Measurements from ENCODE around the gene KRTAP5-3.

DNA sequence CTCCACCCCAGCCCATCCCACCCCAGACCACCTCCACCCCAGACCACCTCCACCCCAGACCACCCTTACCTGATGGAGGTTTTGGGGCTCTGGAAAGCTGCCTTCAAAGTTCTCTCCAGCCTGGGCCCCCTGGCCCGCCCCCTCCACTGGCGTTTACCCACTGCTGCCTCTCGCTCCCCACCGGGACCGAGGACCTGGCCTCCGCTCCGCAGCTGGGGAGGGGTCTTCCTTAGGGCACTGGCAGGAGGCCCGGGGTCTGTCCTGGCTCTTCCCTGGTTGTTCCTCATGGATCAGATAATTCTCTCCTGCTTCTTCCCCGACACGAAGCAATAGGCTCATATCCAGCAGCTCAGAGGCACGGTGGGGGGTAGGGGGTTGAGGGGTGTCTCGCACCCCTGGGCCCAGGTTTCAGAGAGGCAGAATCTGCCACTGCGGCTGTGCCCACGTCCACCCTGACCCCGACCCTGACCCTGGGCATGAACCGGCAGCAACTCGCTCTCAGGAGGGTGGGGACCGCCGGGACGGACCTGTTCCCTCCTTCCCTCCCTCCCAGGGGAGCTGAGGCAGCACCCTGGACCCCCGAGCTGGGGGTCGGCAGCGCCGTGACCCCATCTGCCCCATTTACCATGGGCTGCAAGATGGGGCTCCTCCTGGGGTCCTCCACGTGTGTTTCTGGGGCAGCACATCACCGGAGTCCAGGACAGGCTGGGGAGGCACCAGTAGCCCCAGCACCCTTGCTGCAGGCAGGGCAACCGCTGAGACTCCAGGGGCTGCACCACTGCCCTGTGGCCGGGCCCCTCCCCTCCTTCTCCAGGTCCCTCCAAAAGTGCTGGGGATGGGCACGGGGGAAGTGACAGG is 34.3 kb upstream of the KRTAP5-3 start:
- TF ChIP-seq, protein P1, sequence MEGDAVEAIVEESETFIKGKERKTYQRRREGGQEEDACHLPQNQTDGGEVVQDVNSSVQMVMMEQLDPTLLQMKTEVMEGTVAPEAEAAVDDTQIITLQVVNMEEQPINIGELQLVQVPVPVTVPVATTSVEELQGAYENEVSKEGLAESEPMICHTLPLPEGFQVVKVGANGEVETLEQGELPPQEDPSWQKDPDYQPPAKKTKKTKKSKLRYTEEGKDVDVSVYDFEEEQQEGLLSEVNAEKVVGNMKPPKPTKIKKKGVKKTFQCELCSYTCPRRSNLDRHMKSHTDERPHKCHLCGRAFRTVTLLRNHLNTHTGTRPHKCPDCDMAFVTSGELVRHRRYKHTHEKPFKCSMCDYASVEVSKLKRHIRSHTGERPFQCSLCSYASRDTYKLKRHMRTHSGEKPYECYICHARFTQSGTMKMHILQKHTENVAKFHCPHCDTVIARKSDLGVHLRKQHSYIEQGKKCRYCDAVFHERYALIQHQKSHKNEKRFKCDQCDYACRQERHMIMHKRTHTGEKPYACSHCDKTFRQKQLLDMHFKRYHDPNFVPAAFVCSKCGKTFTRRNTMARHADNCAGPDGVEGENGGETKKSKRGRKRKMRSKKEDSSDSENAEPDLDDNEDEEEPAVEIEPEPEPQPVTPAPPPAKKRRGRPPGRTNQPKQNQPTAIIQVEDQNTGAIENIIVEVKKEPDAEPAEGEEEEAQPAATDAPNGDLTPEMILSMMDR (IDR thresholded peaks at IDR 0.05): no peak
- no peak for TF ChIP-seq POLR2A (IDR thresholded peaks at IDR 0.05)

Data from adrenal gland (tissue), 5 donors.